Kasumi-1 (cell line): Measurements from ENCODE around the gene TXNL4B.

Experiments used
- DNase-seq, 2 experiments: peaks; one replicate each; lab custom pipeline; 2025; lab: John Stamatoyannopoulos, UW

Gene TXNL4B

DNA sequence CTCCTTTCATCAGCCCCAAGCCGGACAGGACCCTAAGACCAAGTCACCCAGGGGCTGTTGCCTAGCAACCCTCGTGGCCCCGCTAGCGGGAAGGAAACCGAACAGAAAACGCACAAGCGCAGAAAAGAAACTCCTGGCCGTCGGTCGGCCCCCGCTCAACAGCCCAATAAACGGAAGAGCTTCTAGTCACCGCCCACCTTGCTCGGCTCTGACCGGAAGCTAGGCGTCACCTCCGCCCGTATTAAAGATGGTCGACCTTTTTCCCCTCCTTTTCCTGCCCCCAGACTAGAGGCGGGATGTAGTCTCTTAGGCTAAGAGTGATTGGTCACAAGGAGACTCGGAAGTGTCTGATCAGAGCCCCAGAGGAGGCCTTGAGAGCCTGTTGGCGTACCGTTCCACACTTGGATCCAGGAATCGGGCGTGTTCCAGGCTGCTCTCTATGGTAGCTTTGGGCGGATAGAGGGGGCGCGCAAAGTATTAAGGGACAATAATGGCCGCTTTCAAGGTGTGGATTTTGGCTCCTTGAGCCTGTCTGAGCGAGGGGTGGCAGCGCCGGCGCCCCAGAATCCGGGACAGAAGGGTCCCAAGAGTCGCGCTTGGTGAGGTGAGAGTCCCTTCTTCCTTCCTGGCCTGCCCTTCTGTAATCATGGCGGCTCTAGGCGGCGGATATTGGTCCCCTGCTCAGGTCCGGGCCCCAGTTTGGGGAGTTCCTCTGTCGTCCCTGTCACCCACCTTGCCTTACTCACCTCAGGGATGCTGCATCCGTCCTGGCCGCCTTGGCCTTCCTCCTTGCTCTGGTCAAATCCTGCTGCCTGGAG, at the start of gene TXNL4B, which contains the start of gene DHX38:
Gene TXNL4B (minus strand): TSS at position 173 of the 818 bp plus-strand sequence. CDS start 2,871 bp downstream, outside the sequence.
Gene DHX38 (plus strand): TSS at position 400 of the 818 bp plus-strand sequence. CDS start 2,311 bp downstream, outside the sequence.
- peak; percentile 99 for DNase-seq

DNA sequence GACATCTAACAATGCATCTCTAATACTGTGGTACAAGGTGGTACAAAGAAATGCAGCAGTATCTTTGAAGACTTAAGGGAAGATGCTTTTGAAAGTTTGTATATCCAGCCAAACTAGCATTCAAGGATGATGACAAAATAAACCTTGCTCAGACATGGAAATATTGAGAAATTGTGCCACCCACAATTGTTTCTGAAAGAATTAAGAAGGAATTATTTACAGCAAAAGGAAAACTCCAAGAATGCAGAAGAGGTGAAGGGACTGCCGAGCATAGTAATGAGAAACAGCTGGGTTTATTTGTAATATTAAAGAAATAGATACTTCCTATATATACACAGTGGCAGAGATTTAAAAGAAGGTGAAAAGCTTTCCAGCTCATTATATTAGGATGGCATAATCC, 49.1 kb upstream of the TXNL4B start:
- no peak for DNase-seq

GRCh38 chr16:72139908-72140307, 46.5 kb upstream of the TXNL4B start:
- DNase-seq: no peak

- DNase-seq: no peak
Observed at GRCh38 chr16:72138064-72138572, 44.7 kb upstream of the TXNL4B start.

- DNase-seq: no peak
Observed at GRCh38 chr16:72137380-72138063, 44.1 kb upstream of the TXNL4B start.

DNA sequence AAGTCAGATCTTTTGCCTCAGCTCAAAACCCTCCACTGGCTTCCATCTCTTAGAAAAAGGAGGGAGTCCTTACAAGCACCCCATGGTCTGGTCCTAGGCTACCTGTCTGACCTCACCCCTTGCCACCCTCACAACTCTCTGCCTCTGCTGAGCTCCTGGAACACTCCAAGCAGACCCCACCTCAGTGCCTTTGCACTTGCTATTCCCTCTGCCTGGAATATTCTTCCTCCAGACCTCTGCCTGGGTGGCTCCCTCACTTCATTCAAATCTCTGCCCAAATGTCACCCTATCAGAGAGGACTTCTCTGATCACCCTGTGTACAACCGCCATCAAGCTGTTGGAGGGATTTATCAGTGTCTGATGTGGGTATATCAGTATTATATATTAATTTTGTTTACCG, 41.1 kb upstream of the TXNL4B start:
- DNase-seq: no peak

DNA sequence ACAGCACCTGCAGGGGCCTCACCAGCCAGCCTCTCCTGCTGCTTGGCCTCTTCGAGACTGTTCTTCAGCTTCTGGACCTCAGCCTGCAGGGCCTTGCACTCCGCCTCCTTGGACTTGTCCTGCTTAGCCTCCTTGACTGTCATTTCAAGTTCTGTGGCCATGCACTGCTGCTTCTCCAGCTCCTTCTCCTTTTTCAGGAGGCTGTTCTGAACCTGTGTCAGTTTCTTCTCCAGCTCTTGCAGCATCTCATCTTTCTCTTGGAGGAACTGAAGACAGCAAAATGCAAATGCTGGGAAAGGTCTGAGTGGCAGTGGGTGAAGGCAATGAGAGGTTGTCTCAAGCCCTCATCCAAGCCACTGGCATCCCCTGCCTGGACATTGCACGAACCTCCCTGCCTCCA, 39.3 kb upstream of the TXNL4B start:
- no peak for DNase-seq

DNA sequence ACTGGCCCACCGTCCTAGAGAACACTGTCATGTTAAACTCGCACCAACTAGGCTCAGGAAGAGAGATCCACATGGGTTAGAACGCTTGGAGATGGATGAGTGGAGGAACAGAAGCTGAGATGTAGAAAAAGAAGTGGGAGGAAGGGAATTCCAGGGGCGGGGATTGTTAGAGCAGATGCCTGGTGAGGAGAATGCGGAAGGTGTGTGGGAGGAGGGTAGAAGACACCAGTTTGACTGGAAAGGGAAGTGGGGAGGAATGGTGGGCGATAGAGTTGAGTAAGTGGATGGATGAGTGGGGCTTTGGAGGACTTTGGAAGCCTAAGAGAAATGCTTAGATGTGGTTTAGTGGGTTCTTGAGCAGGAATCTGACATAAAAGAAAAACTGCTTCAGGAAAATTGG, 37.6 kb upstream of the TXNL4B start:
- no peak for DNase-seq

DNA sequence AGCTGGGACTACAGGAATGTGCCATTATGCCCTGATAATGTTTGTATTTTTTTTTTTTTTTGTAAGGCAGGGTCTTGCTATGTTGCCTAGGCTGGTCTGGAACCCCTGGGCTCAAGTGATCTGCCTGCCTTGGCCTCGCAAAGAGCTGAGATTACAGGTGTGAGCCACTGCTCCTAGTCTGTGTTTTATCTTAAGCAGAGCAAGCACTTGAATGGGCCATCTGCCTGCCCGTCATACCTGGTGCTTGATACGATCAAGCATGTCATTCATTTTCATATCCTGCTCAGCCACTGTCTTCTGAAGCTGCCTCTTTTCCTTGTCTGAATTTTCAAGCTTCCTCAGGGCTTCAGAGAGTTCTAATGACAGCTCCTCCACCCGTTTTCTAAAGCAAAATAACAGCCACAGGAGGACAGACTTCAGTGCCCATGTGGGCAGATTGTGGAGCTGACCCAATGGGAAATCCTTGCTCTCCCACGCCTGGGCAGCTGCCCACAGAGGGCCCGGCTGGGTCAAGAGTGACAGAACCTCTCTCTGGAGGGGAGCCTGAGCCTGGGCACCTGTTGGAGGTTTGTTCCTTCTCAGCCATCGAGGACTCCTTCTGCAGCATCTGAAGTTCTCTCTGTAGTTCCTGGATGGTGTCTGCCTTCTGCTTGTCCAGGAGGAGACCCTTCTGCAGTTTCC, 36.7 kb upstream of the TXNL4B start:
- DNase-seq: no peak

DNA sequence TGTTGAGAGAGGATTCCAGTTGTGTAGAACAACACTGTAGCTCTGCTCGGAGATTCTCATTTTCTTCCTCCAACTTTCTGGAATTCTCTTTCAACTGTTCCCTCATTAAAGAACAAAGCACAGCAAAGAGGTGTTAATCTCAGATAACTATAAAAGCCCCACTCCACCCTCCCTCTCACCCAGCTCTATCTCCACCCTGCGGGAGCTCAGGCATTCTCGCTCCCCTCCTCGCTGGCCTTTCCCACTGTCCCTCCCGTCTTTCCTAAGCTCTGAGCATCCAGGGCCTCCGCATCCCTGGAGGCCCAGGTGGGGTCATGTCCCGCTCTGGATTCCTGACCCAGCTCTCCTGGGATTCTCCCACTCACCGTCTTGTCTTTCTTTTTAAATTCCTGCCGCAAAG, 35.3 kb upstream of the TXNL4B start:
- no peak for DNase-seq

GRCh38 chr16:72126429-72126765, 33.0 kb upstream of the TXNL4B start:
- DNase-seq: no peak

DNA sequence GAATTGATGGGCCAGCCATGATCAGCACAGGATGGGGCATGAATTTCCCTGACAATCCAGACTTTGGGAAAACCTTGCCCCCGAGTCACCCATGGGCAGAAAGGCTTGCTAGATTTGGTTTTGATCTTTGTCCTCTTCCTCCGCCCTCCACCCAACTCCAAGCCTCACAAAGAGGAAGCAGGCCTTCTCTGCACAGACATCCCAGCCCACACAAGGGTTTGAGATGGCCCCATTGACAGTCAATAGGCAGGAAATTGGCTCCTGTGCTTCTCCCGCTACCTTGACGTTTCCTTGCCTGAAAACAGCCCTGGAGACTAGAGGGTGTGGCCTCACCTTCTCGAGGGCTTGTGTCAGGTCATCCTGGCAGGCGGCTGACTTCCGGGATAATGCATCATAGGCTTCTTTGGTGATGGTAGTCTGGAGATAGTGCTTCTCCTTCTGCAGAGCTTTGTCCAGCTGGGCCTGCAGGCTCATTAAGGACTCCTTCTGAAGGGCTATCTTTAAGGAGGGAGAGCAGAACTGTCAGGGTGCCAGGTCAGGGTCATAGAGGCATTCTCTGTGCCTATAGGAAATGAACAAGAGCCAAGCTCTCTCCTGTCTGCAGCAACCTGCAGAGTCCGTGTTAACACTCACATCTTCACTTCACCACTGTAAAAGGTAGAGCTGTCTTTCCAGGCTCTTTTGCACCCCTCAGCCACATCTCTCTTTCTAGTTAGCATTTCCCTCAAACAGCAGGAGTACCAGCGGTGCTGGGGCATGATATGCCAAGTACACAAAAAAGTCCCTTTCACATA, 32.4 kb upstream of the TXNL4B start:
- DNase-seq: peak; percentile 12 to 17

- peak; percentile 78 to 89 for DNase-seq
Observed at GRCh38 chr16:72124761-72125634, 31.6 kb upstream of the TXNL4B start.

DNA sequence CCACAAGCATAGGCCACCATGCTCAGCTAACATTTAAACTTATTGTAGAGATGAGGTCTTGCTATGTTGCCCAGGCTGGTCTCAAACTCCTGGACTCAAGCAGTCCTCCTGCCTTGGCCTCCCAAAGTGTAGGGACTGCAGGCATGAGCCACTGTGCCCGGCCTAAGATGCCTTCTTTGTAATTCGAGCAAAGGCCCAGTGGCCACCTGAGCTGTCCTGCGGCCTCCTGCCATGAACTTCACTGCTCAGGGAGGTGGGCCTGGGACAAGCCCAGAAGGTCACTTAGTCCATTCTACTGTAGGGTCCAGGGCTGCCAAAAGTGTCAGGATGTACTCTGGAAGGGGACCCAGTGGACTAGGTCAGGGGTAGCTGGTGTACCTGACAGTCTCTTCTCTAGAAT, 30.7 kb upstream of the TXNL4B start:
- DNase-seq: no peak

DNA sequence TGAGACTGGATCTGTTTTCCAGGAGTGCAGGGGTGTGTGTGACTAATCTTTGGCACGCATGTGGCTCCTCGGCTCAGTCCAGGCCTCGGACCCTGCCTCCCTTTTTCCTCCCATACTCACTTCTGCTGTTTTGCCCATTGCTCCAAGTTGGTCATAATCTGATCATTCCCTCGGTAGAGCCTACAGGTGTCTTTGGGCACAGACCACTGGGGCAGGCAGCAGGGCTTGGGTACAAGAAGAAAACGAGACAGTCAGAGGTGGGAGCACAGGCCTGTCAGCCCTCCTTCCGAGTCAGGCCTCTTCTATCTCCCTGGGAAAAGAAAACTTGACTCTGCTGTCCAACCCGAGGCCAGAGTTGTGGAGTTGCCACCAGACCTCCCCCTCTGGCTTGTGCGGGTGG, 30.0 kb upstream of the TXNL4B start:
- no peak for DNase-seq

GRCh38 chr16:72122916-72123315, 29.5 kb upstream of the TXNL4B start:
- no peak for DNase-seq

- DNase-seq: no peak
Observed at GRCh38 chr16:72122308-72122707, 28.9 kb upstream of the TXNL4B start.

DNA sequence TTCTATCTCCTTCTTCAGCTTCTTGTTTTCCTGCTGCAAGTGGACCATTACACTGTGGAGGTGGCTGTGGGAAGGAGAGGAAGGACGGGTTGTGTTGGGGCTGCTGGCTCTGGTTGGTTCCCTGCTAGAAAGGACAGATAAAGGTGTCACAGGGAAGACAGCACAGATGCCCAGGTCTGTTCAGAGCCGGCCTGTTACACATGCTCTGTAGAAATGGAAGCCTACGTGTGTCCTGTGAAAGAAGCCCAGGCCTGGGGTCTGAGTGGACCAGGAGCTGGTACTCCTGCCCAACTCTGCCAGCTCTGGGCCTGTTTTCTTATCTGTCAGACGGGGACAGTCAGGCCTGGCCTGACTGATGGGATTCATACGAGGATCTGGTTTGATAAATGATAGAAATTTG, 26.6 kb upstream of the TXNL4B start:
- DNase-seq: no peak

DNA sequence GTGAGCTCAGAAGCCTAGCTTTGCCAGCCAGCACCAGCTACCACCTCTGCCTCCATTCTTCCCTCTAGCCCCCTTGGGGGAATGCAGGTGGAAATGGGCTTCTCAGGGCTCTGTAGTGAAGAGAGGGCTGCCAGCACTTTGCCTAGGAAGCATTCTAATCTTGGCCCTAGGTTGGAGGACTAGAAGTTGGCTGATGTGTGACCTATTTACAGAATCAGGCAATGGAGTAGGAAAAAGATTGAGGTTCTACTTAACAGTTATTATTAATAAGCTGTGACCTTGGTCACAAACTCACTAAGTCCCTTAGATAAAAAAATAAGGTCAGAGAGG, 20.2 kb upstream of the TXNL4B start:
- no peak for DNase-seq

DNA sequence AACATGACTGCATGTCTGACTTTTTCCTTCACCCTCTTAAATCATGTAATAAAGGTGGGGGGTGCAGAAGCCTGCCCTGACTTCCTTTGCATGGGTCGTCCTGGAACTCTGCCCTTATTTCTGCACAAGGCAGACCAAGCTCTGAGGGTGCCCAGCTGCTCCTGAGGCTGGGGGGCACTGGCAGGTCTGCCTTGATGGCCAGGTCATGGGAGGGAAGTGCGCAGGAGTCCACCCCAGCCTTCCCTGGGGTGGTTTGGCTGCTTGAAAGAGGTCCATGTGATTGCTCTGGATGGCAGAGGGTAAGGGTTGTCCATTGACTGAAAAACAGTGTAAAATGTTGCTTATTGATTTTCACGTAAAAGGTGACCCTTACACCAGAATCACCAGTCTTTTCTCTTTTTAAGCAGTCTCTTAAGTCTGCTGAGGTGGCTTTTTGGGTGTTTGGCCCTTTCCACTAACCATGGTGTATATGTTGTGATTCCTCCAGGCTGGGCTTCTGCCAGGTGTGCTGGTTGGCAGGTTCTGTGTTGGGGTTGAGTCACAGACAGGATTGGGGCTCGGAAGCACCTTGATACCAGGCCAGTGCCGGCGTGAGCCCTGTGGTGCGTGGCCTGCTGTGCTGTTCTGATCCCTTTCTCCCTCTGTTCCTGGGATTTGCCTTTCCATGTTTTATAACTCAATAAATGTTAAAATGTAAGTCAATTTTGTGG, 19.6 kb upstream of the TXNL4B start:
- DNase-seq: no peak
